Neural crest cell (in vitro differentiated cells): Measurements from ENCODE around the gene C17orf50. TPM values are rescaled to one million over a fixed set of nuclear protein-coding genes. Genes with fewer than 3 reads are reported as not detected.

Experiments used
- DNase-seq: peaks from one replicate; pipeline ENCODE4 v3.0.0; 2021; ENCODE audit warnings: low read depth, mixed read lengths, low spot score
- H3K27ac Mint-ChIP-seq: one replicate; pipeline ENCODE4 v1.8.0; 2021; ENCODE audit warnings: mild to moderate bottlenecking, mixed read lengths; ENCODE audit not compliant: unreplicated experiment
- H3K27me3 Mint-ChIP-seq: 2 replicates; pipeline ENCODE4 v1.8.0; 2021; ENCODE audit warnings: low read depth, mild to moderate bottlenecking, mixed read lengths
- H3K36me3 Mint-ChIP-seq: 2 replicates; pipeline ENCODE4 v1.8.0; 2021; ENCODE audit warnings: low read depth, mild to moderate bottlenecking, mixed read lengths
- H3K4me1 Mint-ChIP-seq: 2 replicates; pipeline ENCODE4 v1.8.0; 2021; ENCODE audit warnings: mixed read lengths
- H3K4me3 Mint-ChIP-seq: one replicate; pipeline ENCODE4 v1.8.0; 2021; ENCODE audit warnings: mild to moderate bottlenecking, mixed read lengths
- H3K9me3 Mint-ChIP-seq: 2 replicates; pipeline ENCODE4 v1.8.0; 2021; ENCODE audit warnings: mixed read lengths
- CTCF ChIP-seq: fragments of 200-600 bp; sonication (generic); conservative IDR thresholded peaks from 2 replicates; pipeline ENCODE4 v1.5.0; 2021; ENCODE audit warnings: antibody characterized with exemption, mild to moderate bottlenecking
- total RNA-seq: library from RNA; stranded (reverse); gene quantifications from 2 replicates; pipeline ENCODE4 v1.2.1, GENCODE V29; 2021

Gene C17orf50
- total RNA-seq, 1 donor from 2014 or later: 0.23 TPM

- peaks cover 2% of the 10 kb centered on the region for H3K36me3 Mint-ChIP-seq
- no peak overlapping the region for H3K27ac Mint-ChIP-seq
- no peaks in the 10 kb centered on the region for H3K9me3 Mint-ChIP-seq
- H3K4me3 Mint-ChIP-seq: peak overlapping the region; percentile 35
- no peak for DNase-seq
- H3K4me1 Mint-ChIP-seq: peaks cover 55% of the 10 kb centered on the region
- no peak for TF ChIP-seq CTCF
- H3K27me3 Mint-ChIP-seq: no peaks in the 10 kb centered on the region
Observed at GRCh38 chr17:35811759-35812158, 51.1 kb downstream of the C17orf50 start.

- TF ChIP-seq CTCF: no peak
- no peaks in the 10 kb centered on the region for H3K9me3 Mint-ChIP-seq
- H3K4me3 Mint-ChIP-seq: no peak overlapping the region
- DNase-seq: no peak
- H3K36me3 Mint-ChIP-seq: peaks cover 2% of the 10 kb centered on the region
- no peak overlapping the region for H3K27ac Mint-ChIP-seq
- H3K27me3 Mint-ChIP-seq: no peaks in the 10 kb centered on the region
- peaks cover 55% of the 10 kb centered on the region for H3K4me1 Mint-ChIP-seq
Observed at GRCh38 chr17:35812456-35812855, 51.8 kb downstream of the C17orf50 start.

Other genes starting within 250 kb of the C17orf50 start
- gene SLFN12L, start 223.2 kb upstream of the C17orf50 start, total RNA-seq: not detected in 2 replicates
- gene SLFN14, start 200.1 kb upstream of the C17orf50 start, total RNA-seq: not detected in 2 replicates
- 4.2 and 5.1 TPM in 2 replicates for gene PEX12, start 182.3 kb upstream of the C17orf50 start, total RNA-seq
- 216 and 228 TPM in 2 replicates for gene AP2B1, start 173.6 kb upstream of the C17orf50 start, total RNA-seq
- gene RASL10B, start 29.2 kb upstream of the C17orf50 start, total RNA-seq: 31.7 and 33.8 TPM in 2 replicates
- 0.12 and 0.16 TPM in 2 replicates for gene GAS2L2, start 7.6 kb upstream of the C17orf50 start, total RNA-seq
- gene MMP28, start 34.8 kb downstream of the C17orf50 start, total RNA-seq: 0.68 and 0.71 TPM in 2 replicates
- gene TAF15, start 48.6 kb downstream of the C17orf50 start, total RNA-seq: 300 and 320 TPM in 2 replicates
- not detected in 2 replicates for gene HEATR9, start 108.0 kb downstream of the C17orf50 start, total RNA-seq
- gene CCL5, start 119.5 kb downstream of the C17orf50 start, total RNA-seq: not detected in 2 replicates
- 5.0 and 5.7 TPM in 2 replicates for gene RDM1, start 169.9 kb downstream of the C17orf50 start, total RNA-seq
- gene LYZL6, start 182.8 kb downstream of the C17orf50 start, total RNA-seq: not detected in 2 replicates
- gene CCL16, start 220.6 kb downstream of the C17orf50 start, total RNA-seq: not detected in 2 replicates
- not detected in 2 replicates for gene CCL14, start 225.8 kb downstream of the C17orf50 start, total RNA-seq
- gene CCL15, start 240.7 kb downstream of the C17orf50 start, total RNA-seq: not detected in 2 replicates